ENCODE data around the gene S1PR4.

S1PR4 gene

DNA sequence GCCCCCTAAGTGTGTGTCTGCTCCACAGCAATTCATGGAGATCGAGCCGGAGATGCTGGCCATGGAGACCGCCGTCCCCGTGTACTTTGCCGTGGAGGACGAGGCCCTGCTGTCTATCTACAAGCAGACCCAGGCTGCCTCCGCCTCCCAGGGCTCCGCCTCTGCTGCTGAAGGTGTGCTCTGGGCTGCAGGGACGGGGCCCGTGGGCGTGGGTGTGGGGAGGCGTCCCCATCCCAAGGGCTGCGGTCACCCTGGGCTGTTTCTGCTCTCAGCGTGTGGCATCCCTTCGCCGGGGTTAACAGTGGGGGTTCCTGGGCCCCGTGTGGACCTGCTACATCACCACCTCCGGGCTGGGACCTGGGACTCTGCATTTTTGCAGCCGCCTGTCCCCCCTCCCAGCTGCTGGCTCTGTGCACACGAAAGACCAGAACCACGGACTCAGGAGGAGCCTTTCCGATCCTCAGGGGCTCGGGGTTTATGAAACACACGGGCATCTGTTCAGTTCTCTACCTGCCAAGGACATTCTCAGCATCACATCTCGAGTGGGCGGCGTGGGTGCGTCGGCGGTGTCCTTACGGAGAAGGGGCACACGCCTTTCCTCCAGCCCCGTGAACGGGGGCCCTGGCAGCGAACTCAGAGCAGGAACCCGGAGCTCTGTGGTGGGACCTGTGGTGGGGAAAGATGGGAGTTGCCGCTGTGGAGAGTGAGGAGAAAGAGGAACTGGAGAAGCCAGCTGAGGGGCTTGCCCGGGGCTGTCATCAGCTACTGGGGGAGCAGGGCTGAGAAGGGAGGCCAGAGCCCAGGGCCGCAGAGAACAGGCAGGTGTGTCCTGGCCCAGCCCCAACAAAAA, 14.9 kb downstream of the S1PR4 start:
- peak in 1 of 2 experiments; percentile 77 for DNase-seq (ENCODE audit: low read depth in 1 of 2, low spot score in 1 of 2)
- H3K27ac ChIP-seq (replicated peaks), result no peak overlapping the region
- no peaks in the 10 kb centered on the region for H3K27me3 ChIP-seq (ENCODE audit: insufficient read depth, poor library complexity, severe bottlenecking)
- TF ChIP-seq SPI1 (IDR thresholded peaks at IDR 0.05; ENCODE audit: borderline replicate concordance, low read depth) (peak; percentile 97), POLR2AphosphoS5 (IDR thresholded peaks at IDR 0.05; ENCODE audit: low read depth) (no peak)
- H3K4me3 ChIP-seq (replicated peaks; ENCODE audit: insufficient read depth, low read length), result no peak overlapping the region

DNA sequence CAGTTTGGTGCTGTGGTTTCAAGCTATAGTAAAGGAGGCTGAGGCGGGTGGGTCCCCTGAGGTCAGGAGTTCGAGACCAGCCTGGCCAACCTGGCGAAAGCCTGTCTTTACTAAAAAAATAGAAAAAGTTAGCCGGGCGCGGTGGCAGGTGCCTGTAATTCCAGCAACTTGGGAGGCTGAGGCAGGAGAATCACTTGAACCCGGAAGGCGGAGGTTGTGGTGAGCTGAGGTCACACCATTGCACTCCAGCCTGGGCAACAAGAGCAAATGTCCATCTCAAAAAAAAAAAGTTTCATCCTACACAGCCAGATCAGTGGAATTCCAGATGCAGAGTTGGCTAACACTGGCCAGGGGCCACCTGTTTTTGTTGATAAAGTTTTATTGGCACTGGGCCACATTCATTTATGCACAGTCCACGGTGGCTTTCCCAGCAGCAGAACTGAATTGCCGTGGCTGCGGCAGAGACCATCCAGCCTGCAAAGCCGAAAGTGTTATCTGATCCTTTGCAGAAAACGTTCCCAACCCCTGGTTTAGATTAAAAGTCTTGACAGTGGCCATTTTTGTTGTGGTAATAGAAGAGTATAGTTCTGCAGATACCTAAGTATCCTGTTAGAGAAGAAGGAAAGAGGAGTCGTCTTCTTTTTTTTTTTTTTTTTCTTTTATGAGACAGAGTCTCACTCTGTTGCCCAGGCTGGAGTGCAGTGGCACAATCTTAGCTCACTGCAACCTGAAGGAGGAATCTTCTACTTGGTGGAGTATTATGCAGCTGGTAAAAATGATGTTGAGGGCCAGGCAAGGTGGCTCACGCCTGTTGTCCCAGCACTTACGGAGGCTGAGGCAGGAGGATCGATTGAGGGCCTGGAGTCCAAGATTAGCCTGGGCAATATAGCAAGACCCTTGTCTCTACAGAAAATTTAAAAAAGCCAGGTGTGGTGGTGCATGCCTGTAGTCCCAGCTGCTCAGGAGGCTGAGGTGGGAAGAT, 15.8 kb downstream of the S1PR4 start:
- TF ChIP-seq, protein P1, sequence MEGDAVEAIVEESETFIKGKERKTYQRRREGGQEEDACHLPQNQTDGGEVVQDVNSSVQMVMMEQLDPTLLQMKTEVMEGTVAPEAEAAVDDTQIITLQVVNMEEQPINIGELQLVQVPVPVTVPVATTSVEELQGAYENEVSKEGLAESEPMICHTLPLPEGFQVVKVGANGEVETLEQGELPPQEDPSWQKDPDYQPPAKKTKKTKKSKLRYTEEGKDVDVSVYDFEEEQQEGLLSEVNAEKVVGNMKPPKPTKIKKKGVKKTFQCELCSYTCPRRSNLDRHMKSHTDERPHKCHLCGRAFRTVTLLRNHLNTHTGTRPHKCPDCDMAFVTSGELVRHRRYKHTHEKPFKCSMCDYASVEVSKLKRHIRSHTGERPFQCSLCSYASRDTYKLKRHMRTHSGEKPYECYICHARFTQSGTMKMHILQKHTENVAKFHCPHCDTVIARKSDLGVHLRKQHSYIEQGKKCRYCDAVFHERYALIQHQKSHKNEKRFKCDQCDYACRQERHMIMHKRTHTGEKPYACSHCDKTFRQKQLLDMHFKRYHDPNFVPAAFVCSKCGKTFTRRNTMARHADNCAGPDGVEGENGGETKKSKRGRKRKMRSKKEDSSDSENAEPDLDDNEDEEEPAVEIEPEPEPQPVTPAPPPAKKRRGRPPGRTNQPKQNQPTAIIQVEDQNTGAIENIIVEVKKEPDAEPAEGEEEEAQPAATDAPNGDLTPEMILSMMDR (IDR thresholded peaks at IDR 0.05; ENCODE audit: insufficient read depth, low read length), result no peak
- TF ChIP-seq SPI1 (IDR thresholded peaks at IDR 0.05; ENCODE audit: borderline replicate concordance, low read depth), result no peak
- no peak for TF ChIP-seq REST (IDR thresholded peaks at IDR 0.05; ENCODE audit: insufficient replicate concordance, low read depth)
- no peak for TF ChIP-seq POLR2AphosphoS5 (IDR thresholded peaks at IDR 0.05; ENCODE audit: low read depth)
- no peak for TF ChIP-seq GABPA (IDR thresholded peaks at IDR 0.05; ENCODE audit: low read depth)
- Histone ChIP-seq H3K27ac (replicated peaks) (no peak overlapping the region), H3K27me3 (ENCODE audit: insufficient read depth, poor library complexity, severe bottlenecking) (no peaks in the 10 kb centered on the region), H3K4me3 (replicated peaks; ENCODE audit: insufficient read depth, low read length) (no peak overlapping the region)
- DNase-seq (ENCODE audit: low read depth in 1 of 2, low spot score in 1 of 2), result no peak

- no peak for DNase-seq (ENCODE audit: low read depth in 1 of 2, low spot score in 1 of 2)
- H3K4me3 ChIP-seq (replicated peaks; ENCODE audit: insufficient read depth, low read length), result no peak overlapping the region
- no peaks in the 10 kb centered on the region for H3K27me3 ChIP-seq (ENCODE audit: insufficient read depth, poor library complexity, severe bottlenecking)
- no peak for TF ChIP-seq REST (IDR thresholded peaks at IDR 0.05; ENCODE audit: insufficient replicate concordance, low read depth)
- no peak for TF ChIP-seq SPI1 (IDR thresholded peaks at IDR 0.05; ENCODE audit: borderline replicate concordance, low read depth)
- TF ChIP-seq GABPA (IDR thresholded peaks at IDR 0.05; ENCODE audit: low read depth), result no peak
- TF ChIP-seq POLR2AphosphoS5 (IDR thresholded peaks at IDR 0.05; ENCODE audit: low read depth), result no peak
- TF ChIP-seq, protein P1 (IDR thresholded peaks at IDR 0.05; ENCODE audit: insufficient read depth, low read length), result no peak
- no peak overlapping the region for H3K27ac ChIP-seq (replicated peaks)
These were observed 17.7 kb downstream of the S1PR4 start for GRCh38 chr19:3196064-3196932.

All from HL-60 (cell line).